Measurements from ENCODE around the gene SEC22C. TPM values are rescaled to one million over a fixed set of nuclear protein-coding genes. Genes with fewer than 3 reads are reported as not detected.
A peak's percentile ranks its signal among the peaks of the same experiment; 100 is the strongest.

SEC22C gene
- total and polyA plus RNA-seq, 2 experiments from 2014 or later = 21.9 to 48.3 TPM

DNA sequence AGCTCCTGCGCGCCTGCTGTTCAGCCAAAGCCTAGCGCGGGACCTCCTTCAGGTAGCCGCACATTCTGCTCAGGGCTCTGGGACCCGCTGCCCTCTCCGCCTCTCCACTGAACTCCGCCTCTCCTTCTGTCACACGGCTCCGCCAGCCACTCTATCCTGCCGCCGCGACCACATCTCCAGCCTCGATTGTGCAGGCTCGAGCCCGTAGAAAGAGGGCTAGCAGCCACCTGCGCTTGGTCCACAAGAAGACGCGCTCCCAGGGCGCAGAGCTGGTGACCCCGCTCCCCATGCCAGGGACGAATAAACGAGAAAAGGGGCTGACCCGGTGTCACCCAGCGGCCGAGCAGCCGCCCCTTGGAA lies 80.5 kb downstream of the SEC22C start (continued):
- TF ChIP-seq STAT1 (IDR thresholded peaks at IDR 0.05; ENCODE audit: unreplicated experiment) = no peak
- no peak for TF ChIP-seq ZNF331 (CRISPR knock-in tag; IDR thresholded peaks at IDR 0.05; ENCODE audit: low read depth)

- H3K4me1 ChIP-seq (ENCODE audit: insufficient read depth) = peaks cover 6% of the 10 kb centered on the region; the same call in 1 of the 2 replicates
- H3K27me3 ChIP-seq (ENCODE audit: insufficient read depth) = peaks cover 55% of the 10 kb centered on the region
- H3K4me3 Mint-ChIP-seq = peak overlapping the region; percentile 88
- H2AFZ ChIP-seq = peak overlapping the region; percentile 100
- no peak for ATAC-seq
- H3K27ac ChIP-seq (ENCODE audit: low read depth) = no peak overlapping the region
- H3K4me2 ChIP-seq = peak overlapping the region; percentile 100
- H3K4me1 Mint-ChIP-seq = peaks cover 37% of the 10 kb centered on the region
- H3K36me3 Mint-ChIP-seq (ENCODE audit: low read depth) = no peaks in the 10 kb centered on the region; the same call in 2 of the 3 replicates
- DNase-seq (ENCODE audit: low spot score) = peak; percentile 53
- no peak overlapping the region for H3K27ac Mint-ChIP-seq
- H4K20me1 ChIP-seq (replicated peaks; ENCODE audit: insufficient read depth) = no peaks in the 10 kb centered on the region
- peak overlapping the region; percentile 96 for H3K4me3 ChIP-seq
- TF ChIP-seq ZNF331 (CRISPR knock-in tag; IDR thresholded peaks at IDR 0.05; ENCODE audit: low read depth) = no peak
- no peak for TF ChIP-seq CTCF (conservative IDR thresholded peaks at IDR 0.05; ENCODE audit: low read depth in 2 of 2)
- TF ChIP-seq ETS1 (IDR thresholded peaks at IDR 0.05) = no peak
- TF ChIP-seq, protein P1, sequence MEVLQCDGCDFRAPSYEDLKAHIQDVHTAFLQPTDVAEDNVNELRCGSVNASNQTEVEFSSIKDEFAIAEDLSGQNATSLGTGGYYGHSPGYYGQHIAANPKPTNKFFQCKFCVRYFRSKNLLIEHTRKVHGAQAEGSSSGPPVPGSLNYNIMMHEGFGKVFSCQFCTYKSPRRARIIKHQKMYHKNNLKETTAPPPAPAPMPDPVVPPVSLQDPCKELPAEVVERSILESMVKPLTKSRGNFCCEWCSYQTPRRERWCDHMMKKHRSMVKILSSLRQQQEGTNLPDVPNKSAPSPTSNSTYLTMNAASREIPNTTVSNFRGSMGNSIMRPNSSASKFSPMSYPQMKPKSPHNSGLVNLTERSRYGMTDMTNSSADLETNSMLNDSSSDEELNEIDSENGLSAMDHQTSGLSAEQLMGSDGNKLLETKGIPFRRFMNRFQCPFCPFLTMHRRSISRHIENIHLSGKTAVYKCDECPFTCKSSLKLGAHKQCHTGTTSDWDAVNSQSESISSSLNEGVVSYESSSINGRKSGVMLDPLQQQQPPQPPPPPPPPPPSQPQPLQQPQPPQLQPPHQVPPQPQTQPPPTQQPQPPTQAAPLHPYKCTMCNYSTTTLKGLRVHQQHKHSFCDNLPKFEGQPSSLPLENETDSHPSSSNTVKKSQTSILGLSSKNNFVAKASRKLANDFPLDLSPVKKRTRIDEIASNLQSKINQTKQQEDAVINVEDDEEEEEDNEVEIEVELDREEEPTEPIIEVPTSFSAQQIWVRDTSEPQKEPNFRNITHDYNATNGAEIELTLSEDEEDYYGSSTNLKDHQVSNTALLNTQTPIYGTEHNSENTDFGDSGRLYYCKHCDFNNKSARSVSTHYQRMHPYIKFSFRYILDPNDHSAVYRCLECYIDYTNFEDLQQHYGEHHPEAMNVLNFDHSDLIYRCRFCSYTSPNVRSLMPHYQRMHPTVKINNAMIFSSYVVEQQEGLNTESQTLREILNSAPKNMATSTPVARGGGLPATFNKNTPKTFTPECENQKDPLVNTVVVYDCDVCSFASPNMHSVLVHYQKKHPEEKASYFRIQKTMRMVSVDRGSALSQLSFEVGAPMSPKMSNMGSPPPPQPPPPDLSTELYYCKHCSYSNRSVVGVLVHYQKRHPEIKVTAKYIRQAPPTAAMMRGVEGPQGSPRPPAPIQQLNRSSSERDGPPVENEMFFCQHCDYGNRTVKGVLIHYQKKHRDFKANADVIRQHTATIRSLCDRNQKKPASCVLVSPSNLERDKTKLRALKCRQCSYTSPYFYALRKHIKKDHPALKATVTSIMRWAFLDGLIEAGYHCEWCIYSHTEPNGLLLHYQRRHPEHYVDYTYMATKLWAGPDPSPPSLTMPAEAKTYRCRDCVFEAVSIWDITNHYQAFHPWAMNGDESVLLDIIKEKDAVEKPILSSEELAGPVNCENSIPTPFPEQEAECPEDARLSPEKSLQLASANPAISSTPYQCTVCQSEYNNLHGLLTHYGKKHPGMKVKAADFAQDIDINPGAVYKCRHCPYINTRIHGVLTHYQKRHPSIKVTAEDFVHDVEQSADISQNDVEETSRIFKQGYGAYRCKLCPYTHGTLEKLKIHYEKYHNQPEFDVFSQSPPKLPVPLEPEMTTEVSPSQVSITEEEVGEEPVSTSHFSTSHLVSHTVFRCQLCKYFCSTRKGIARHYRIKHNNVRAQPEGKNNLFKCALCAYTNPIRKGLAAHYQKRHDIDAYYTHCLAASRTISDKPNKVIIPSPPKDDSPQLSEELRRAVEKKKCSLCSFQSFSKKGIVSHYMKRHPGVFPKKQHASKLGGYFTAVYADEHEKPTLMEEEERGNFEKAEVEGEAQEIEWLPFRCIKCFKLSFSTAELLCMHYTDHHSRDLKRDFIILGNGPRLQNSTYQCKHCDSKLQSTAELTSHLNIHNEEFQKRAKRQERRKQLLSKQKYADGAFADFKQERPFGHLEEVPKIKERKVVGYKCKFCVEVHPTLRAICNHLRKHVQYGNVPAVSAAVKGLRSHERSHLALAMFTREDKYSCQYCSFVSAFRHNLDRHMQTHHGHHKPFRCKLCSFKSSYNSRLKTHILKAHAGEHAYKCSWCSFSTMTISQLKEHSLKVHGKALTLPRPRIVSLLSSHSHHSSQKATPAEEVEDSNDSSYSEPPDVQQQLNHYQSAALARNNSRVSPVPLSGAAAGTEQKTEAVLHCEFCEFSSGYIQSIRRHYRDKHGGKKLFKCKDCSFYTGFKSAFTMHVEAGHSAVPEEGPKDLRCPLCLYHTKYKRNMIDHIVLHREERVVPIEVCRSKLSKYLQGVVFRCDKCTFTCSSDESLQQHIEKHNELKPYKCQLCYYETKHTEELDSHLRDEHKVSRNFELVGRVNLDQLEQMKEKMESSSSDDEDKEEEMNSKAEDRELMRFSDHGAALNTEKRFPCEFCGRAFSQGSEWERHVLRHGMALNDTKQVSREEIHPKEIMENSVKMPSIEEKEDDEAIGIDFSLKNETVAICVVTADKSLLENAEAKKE (CRISPR knock-in tag; IDR thresholded peaks at IDR 0.05) = no peak
- peaks cover 3% of the 10 kb centered on the region; the same call in 1 of the 3 replicates for H3K9me3 Mint-ChIP-seq
- no peaks in the 10 kb centered on the region for H3F3A ChIP-seq (replicated peaks; ENCODE audit: low read depth)
- H3K36me3 ChIP-seq (ENCODE audit: insufficient read depth) = no peaks in the 10 kb centered on the region
- H3K9me2 ChIP-seq (ENCODE audit: insufficient read depth) = no peaks in the 10 kb centered on the region
- H3K27me3 Mint-ChIP-seq (ENCODE audit: insufficient read depth, low read depth, poor library complexity) = peaks cover 42% of the 10 kb centered on the region
- no peaks in the 10 kb centered on the region for H3K79me2 ChIP-seq (replicated peaks; ENCODE audit: insufficient read depth)
These were observed 80.9 kb downstream of the SEC22C start for GRCh38 chr3:42500909-42501308.

All from GM23338 (cell line).